Ectodermal cell (in vitro differentiated cells): ENCODE data around the gene GAR1.

Experiments used
- H3K27ac ChIP-seq: 2 replicates; pipeline ENCODE4 v1.7.0; 2013; ENCODE audit warnings: mild to moderate bottlenecking, low read depth, low read length; ENCODE audit not compliant: insufficient read depth, poor library complexity, severe bottlenecking
- H3K27me3 ChIP-seq: 2 replicates; pipeline ENCODE4 v1.7.0; 2013; ENCODE audit warnings: mild to moderate bottlenecking, low read length; ENCODE audit not compliant: insufficient read depth, control insufficient read depth, poor library complexity, severe bottlenecking
- H3K36me3 ChIP-seq: one replicate; pipeline ENCODE4 v1.7.0; 2013; ENCODE audit warnings: low read length; ENCODE audit not compliant: control insufficient read depth, insufficient read depth
- H3K4me1 ChIP-seq: one replicate; pipeline ENCODE4 v1.7.0; 2013; ENCODE audit warnings: low read length; ENCODE audit not compliant: control insufficient read depth, insufficient read depth
- H3K4me3 ChIP-seq: 2 replicates; pipeline ENCODE4 v1.7.0; 2013; ENCODE audit warnings: low read depth, low read length, control low read depth; ENCODE audit not compliant: insufficient read depth
- H3K9me3 ChIP-seq: 2 replicates; pipeline ENCODE4 v1.7.0; 2013; ENCODE audit warnings: mild to moderate bottlenecking, low read length, moderate library complexity; ENCODE audit not compliant: control insufficient read depth
- WGBS, 2 experiments: methylation state at CpG; one replicate each; pipeline ENCODE4 v1.1.7; 2013; ENCODE audit warnings: missing lambda C conversion rate in 2 of 2; 5-methylcytosine and 5-hydroxymethylcytosine counted together

Gene GAR1

GRCh38 chr4:109870061-109870460, 54.5 kb downstream of the GAR1 start:
- WGBS, 2 experiments = 68 to 70% methylated on average over 5 of the region's 5 CpGs
- Histone ChIP-seq H3K4me3 (no peak overlapping the region), H3K27me3 (no peaks in the 10 kb centered on the region), H3K36me3 (no peaks in the 10 kb centered on the region), H3K9me3 (no peaks in the 10 kb centered on the region), H3K27ac (no peak overlapping the region), H3K4me1 (no peaks in the 10 kb centered on the region)

GRCh38 chr4:109872065-109872464, 56.5 kb downstream of the GAR1 start:
- Histone ChIP-seq H3K4me3 (no peak overlapping the region), H3K9me3 (no peaks in the 10 kb centered on the region), H3K27ac (no peak overlapping the region), H3K36me3 (no peaks in the 10 kb centered on the region), H3K27me3 (no peaks in the 10 kb centered on the region), H3K4me1 (no peaks in the 10 kb centered on the region)
- 99 to 100% methylated on average over 2 of the region's 2 CpGs for WGBS, 2 experiments

- H3K27ac ChIP-seq = no peak overlapping the region
- H3K4me1 ChIP-seq = no peaks in the 10 kb centered on the region
- no peaks in the 10 kb centered on the region for H3K9me3 ChIP-seq
- H3K36me3 ChIP-seq = no peaks in the 10 kb centered on the region
- H3K4me3 ChIP-seq = no peak overlapping the region
- WGBS, 2 experiments = 94 to 96% methylated on average over 5 to 6 of the region's 6 CpGs
- H3K27me3 ChIP-seq = no peaks in the 10 kb centered on the region
These were observed 57.5 kb downstream of the GAR1 start for GRCh38 chr4:109872950-109873656.

GRCh38 chr4:109873791-109874514, 58.4 kb downstream of the GAR1 start:
- H3K9me3 ChIP-seq = no peaks in the 10 kb centered on the region
- H3K4me1 ChIP-seq = no peaks in the 10 kb centered on the region
- no peak overlapping the region for H3K4me3 ChIP-seq
- H3K27me3 ChIP-seq = no peaks in the 10 kb centered on the region
- no peak overlapping the region for H3K27ac ChIP-seq
- WGBS, 2 experiments = 77 to 79% methylated on average over 11 of the region's 11 CpGs
- H3K36me3 ChIP-seq = no peaks in the 10 kb centered on the region
